GM19035 (cell line): ENCODE results near the gene CEP162.
A peak's percentile ranks its signal among the peaks of the same experiment; 100 is the strongest.
"Not testable (repeated sequence)": the region's sequence is repeated elsewhere in the genome, so short reads cannot be mapped to it uniquely, and the experiment has no call there.

Experiments used
- ATAC-seq: cut with Tn5 transposase; IDR thresholded peaks from one replicate; pipeline ENCODE4 v1.9.1; 2021; ENCODE audit not compliant: unreplicated experiment

CEP162 gene, protein sequence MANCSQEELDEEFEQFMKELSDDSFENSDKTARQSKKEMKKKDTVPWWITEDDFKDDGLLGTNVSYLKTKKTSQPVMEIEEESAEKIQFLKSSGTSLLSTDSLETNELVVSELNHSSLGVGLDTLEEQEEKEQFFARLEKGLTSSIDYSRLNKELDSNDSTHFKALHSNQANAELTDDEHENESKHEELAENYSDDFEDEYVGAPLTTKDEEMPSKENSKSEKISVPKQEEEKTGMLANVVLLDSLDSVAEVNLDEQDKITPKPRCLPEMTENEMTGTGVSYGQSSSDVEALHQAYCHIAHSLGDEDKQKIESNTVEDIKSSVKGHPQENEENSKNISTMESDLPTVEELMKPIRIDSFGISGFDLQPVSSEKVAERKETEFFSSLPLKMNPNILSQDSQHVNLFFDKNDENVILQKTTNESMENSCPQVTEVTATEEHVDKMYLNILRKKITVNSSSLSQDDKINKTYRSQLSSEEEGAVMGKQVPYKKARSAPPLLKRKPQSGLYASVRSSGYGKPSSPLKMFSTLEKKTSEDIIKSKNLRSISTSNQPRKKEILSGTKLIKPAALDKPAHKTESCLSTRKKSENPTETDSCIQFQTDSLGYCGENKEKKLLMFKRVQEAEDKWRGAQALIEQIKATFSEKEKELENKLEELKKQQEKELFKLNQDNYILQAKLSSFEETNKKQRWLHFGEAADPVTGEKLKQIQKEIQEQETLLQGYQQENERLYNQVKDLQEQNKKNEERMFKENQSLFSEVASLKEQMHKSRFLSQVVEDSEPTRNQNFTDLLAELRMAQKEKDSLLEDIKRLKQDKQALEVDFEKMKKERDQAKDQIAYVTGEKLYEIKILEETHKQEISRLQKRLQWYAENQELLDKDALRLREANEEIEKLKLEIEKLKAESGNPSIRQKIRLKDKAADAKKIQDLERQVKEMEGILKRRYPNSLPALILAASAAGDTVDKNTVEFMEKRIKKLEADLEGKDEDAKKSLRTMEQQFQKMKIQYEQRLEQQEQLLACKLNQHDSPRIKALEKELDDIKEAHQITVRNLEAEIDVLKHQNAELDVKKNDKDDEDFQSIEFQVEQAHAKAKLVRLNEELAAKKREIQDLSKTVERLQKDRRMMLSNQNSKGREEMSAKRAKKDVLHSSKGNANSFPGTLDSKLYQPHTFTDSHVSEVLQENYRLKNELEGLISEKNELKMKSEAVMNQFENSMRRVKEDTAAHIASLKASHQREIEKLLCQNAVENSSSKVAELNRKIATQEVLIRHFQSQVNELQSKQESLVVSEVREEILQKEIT (N-terminal part only)

DNA sequence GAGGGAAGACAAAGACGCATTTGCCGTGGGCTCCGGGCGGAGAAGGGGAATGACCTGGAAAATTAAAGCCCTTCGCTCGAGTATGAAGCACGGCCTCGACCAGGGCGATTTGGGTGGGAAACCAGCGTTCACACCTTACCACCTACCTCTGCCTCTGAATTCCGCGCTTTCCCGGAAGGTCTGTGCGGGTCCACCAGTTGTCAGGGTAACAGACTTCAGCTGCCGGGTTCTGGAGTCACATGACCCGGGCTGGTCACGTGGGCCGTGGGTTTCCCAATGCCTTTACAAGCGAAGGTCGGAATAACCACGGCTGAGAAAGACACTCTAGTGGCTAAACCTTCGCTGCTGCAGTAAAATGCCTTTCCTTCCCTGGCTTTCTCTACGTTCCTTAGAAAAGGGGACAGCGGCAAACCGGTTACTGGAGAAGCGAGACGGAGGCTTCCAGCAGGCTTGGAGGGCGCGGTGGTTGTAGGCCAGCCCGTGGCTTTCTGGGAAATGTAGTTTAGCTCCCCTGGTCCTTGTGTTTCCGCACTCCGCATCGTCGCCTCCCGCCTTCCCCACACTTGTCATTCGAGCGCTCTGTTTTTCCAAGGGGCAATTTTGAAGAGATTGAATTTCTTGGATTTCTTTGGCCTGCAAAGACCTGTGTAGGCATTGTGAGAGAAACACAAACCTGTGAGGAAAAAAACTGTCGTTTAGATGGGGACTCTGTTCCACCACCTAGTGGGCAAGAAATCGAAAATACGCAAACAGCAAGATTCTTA, at the start of gene CEP162:
Gene CEP162, minus strand, starts transcription at position 210 of the 764 bp plus-strand sequence. CDS start 1,250 bp downstream, outside the sequence.
- peak; percentile 99 for ATAC-seq

DNA sequence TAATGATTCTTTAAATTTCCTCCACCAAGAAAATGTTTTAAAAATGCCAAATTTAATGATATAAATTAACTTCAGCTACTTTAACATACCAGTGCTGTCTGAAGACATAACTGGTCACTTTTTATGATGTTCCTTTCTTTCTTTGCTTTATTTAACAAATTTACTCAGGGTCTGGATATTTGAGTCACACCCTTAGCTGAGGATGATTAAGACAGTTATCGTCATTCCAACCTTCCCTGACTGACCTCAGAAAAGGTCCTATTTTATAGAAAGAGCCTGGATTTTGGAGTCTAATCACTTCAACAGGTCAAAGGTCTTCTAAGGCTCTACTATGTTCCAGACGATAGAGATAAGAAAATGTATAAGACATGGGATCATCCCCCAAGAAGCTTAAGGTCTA, 47.4 kb upstream of the CEP162 start:
- ATAC-seq, result no peak

DNA sequence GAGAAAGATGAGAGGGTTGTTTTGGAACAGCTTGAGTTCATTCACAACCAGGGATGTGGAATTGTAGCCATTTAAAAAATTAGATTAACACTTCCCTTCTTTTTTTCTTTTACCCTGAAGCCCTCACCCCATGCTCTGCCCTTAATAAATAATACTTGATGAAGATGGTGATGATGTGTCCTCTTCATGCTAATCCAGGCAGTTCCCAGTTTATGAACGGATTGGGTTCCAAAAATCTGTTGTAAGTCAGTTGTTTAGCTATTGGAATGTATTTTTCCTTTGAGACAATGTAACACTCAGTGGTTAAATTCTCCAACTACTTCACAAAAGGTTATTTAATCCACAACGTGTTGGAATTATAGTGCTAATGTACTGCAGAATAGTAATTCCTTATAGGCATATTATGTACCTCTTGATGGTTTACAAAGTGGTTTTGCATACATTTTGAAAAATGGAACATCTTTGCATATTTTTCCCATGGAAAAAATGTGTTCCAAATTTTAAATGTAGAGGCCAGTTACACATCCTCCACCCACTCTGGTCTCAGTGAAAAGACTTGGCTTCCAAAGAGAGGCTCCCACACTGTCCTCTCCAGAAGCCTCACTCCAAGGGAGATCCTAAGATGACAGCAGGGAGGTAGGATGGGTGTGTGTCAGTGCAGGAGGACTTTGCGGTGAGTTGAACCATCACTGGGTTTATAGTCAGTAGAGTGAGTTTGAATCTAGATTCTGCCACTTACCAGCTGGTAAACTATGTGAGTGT, 45.8 kb upstream of the CEP162 start:
- ATAC-seq, result no peak

- no peak for ATAC-seq
Observed at GRCh38 chr6:84272298-84272697, 44.9 kb upstream of the CEP162 start.

GRCh38 chr6:84271061-84271716, 43.7 kb upstream of the CEP162 start:
- no peak for ATAC-seq

GRCh38 chr6:84269947-84270733, 42.7 kb upstream of the CEP162 start:
- no peak for ATAC-seq

GRCh38 chr6:84268781-84269180, 41.3 kb upstream of the CEP162 start:
- no peak for ATAC-seq

GRCh38 chr6:84263557-84263956, 36.1 kb upstream of the CEP162 start:
- no peak for ATAC-seq

GRCh38 chr6:84260926-84261325, 33.5 kb upstream of the CEP162 start:
- ATAC-seq, result no peak

DNA sequence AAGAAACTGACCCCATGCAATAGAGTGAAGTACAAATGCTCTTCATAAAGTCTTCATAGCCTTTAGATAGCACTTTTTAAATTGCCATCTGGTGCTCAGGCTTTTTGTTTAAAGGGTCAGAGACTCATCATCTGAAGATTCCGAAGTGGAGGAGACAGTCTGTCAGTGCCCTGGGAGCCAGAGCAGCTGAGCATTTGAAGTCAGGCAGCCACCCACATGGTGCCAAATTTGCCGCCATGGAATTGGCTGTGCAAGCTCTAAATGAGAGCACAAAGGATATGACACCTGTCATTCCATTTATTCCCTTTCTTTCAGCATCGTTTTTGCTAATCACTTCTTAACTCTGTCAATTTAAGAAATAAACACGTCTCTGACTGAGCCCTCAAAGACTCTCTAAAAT, 32.8 kb upstream of the CEP162 start:
- no peak for ATAC-seq

DNA sequence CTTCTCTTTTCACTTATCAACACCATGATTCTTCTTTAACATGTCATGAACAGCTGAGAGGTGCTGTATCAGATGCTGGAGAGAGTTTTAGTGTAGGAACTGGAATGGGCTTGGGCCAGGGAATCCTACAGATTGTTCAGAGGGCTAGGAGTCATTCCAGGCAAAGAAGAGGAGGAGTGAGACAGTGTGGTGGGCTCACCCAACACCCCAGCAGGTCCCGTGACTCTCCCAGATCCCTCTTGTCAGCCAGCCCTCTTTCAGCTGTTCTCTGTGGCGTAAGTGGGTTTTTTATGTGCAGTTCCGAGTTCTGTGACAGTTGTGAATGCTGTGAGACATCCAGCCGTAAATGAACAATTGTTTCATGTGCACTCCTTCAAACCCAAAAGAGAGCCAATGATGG, 31.4 kb upstream of the CEP162 start:
- ATAC-seq, result no peak

GRCh38 chr6:84258268-84258667, 30.8 kb upstream of the CEP162 start:
- no peak for ATAC-seq

- no peak for ATAC-seq
Observed at GRCh38 chr6:84255641-84256040, 28.2 kb upstream of the CEP162 start.

- no peak for ATAC-seq
Observed at GRCh38 chr6:84253380-84253779, 25.9 kb upstream of the CEP162 start.

DNA sequence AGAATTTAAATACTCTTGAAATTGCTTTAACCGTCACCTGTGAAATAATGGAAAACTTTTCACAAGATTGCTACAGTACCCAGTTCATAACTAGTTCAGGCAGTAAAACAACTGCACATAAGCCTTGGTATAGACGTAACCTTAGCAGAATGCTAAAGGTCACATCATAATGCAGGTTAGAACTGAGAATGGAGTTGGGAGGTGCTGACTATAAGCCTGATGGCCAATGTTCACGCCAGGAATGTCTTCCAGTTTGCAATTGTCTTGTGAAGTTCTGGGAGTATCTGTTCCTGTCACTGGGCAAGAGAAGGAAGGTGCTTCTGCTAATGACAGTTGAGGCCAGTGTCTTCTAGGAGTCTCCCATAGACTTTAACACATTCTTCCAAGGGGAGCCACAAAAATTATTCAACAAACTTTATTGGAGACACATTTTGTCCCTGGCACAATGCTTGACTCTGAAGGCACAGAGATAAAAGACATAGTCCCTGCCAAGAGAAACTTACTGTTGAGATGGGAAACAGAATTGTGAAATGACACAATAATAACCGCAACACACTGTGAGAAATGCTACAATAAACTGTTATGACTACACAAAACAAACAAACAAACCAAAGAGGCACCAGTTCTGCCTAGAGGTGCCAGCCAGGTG, 24.6 kb upstream of the CEP162 start:
- no peak for ATAC-seq

DNA sequence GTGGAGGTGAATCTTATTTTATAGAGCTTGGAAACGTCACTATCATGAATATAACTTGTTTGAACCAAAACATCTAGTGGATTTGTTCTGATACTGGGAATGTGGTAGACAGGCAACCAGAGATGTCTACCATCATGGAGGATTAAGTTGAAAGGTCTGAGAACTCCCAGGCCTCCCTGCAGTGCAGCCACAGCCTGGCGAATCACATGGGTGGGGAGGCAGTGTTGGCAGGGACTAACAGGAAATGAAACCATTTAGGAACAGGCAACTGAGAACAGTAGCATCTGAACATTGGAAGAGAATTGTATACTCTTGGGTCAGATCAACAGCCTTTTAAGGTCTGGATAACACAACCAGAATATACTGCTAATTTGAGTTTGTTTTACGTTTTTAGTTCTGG, 22.3 kb upstream of the CEP162 start:
- no peak for ATAC-seq

- ATAC-seq, result not testable (repeated sequence)
Observed at GRCh38 chr6:84244416-84245081, 17.1 kb upstream of the CEP162 start.
